ENCODE data around the gene EBI3.

The EBI3 gene

DNA sequence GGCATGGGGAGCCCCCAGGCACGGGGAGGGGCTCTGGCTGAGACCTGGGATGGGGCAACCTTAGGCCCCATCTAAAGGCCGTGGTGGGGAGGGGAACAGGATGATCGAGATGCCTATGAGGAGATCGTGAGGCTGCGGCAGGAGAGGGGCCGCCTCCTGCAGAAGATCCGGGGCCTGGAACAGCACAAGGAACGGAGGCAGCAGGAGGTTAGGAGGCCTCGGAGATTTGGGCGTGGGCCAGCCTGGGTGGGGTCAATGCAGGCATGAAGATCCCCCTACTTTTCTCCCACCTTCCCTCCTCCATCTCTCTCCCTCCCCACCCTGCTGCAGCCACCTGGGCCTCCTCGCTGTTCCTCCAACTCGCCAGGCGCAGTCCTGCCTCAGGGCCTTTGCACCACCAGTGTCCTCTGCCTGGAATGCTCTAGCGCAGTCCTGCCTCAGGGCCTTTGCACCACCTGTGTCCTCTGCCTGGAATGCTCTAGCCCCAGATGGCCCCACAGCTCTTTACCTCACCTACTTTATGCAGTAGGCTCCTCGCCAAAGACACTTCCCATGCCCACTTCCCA lies 19.1 kb upstream of the EBI3 start:
- H3K9ac ChIP-seq = no peak overlapping the region
- H3K4me3 ChIP-seq (ENCODE audit: low read depth, low read length) = no peak overlapping the region

DNA sequence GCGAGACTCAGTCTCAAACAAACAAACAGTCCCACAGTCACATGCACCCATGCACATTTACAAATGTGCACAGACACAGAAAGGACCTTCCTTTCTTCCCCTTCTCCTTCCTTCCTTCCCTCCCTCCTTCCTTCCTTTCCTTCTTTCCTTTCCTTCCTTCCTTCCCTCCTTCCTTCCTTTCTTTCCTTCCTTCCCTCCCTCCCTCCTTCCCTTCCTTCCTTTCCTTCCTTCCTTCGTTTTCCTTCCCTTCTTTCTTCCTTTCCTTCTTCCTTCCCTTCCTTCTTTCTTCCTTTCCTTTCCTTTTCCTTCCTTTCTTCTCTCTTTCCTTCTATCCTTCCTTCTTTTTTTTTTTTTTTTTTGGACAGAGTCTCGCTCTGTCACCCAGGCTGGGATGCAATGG lies 16.2 kb upstream of the EBI3 start:
- no peak overlapping the region for H3K27ac ChIP-seq
- H3K79me2 ChIP-seq = no peaks in the 10 kb centered on the region
- H3K9me3 ChIP-seq (ENCODE audit: control insufficient read depth, low read length) = no peaks in the 10 kb centered on the region
- no peak overlapping the region for H3K9ac ChIP-seq
- H3K4me1 ChIP-seq = no peaks in the 10 kb centered on the region
- H3K4me2 ChIP-seq (ENCODE audit: low read length) = no peak overlapping the region
- TF ChIP-seq, protein P1, sequence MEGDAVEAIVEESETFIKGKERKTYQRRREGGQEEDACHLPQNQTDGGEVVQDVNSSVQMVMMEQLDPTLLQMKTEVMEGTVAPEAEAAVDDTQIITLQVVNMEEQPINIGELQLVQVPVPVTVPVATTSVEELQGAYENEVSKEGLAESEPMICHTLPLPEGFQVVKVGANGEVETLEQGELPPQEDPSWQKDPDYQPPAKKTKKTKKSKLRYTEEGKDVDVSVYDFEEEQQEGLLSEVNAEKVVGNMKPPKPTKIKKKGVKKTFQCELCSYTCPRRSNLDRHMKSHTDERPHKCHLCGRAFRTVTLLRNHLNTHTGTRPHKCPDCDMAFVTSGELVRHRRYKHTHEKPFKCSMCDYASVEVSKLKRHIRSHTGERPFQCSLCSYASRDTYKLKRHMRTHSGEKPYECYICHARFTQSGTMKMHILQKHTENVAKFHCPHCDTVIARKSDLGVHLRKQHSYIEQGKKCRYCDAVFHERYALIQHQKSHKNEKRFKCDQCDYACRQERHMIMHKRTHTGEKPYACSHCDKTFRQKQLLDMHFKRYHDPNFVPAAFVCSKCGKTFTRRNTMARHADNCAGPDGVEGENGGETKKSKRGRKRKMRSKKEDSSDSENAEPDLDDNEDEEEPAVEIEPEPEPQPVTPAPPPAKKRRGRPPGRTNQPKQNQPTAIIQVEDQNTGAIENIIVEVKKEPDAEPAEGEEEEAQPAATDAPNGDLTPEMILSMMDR (IDR thresholded peaks at IDR 0.05) = no peak
- no peaks in the 10 kb centered on the region for H3K36me3 ChIP-seq (ENCODE audit: control insufficient read depth, insufficient read depth, low read length)
- H3K27me3 ChIP-seq (ENCODE audit: control insufficient read depth, insufficient read depth, low read length) = no peaks in the 10 kb centered on the region
- no peak overlapping the region for H3K4me3 ChIP-seq (ENCODE audit: low read depth, low read length)
- no peak overlapping the region for H2AFZ ChIP-seq

More for the DNA sequence above, 19.1 kb upstream of the EBI3 start:
- Histone ChIP-seq H3K27me3 (ENCODE audit: control insufficient read depth, insufficient read depth, low read length) (no peaks in the 10 kb centered on the region), H3K4me2 (ENCODE audit: low read length) (no peak overlapping the region), H3K36me3 (ENCODE audit: control insufficient read depth, insufficient read depth, low read length) (no peaks in the 10 kb centered on the region), H3K79me2 (no peaks in the 10 kb centered on the region), H3K9me3 (ENCODE audit: control insufficient read depth, low read length) (no peaks in the 10 kb centered on the region), H2AFZ (no peak overlapping the region), H3K4me1 (no peaks in the 10 kb centered on the region), H3K27ac (no peak overlapping the region)
- TF ChIP-seq, protein P1 (IDR thresholded peaks at IDR 0.05) = no peak

DNA sequence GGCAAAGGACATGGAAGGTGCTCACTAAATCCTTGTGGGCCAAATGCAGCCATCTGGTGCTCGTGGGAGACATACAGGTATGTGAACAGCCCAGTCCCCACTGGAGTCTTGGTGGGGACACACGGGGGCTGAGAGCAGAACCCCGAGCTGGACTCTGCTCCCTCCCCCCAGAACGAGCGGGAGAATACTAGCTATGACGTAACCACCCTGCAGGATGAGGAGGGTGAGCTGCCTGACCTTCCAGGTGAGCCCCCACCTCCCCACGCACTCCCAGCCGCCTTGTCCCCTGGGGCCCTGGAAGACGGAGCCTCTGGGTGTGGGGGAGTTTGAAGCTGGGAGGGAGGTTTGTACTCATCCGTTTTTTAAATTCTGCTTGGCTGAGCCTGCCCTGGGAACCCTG lies 13.5 kb upstream of the EBI3 start:
- Histone ChIP-seq H3K9me3 (ENCODE audit: control insufficient read depth, low read length) (no peaks in the 10 kb centered on the region), H3K4me1 (no peaks in the 10 kb centered on the region), H2AFZ (no peak overlapping the region), H3K27ac (no peak overlapping the region), H3K4me3 (ENCODE audit: low read depth, low read length) (no peak overlapping the region), H3K4me2 (ENCODE audit: low read length) (no peak overlapping the region), H3K9ac (no peak overlapping the region), H3K79me2 (no peaks in the 10 kb centered on the region), H3K36me3 (ENCODE audit: control insufficient read depth, insufficient read depth, low read length) (no peaks in the 10 kb centered on the region), H3K27me3 (ENCODE audit: control insufficient read depth, insufficient read depth, low read length) (no peaks in the 10 kb centered on the region)
- TF ChIP-seq, protein P1 (IDR thresholded peaks at IDR 0.05) = no peak

DNA sequence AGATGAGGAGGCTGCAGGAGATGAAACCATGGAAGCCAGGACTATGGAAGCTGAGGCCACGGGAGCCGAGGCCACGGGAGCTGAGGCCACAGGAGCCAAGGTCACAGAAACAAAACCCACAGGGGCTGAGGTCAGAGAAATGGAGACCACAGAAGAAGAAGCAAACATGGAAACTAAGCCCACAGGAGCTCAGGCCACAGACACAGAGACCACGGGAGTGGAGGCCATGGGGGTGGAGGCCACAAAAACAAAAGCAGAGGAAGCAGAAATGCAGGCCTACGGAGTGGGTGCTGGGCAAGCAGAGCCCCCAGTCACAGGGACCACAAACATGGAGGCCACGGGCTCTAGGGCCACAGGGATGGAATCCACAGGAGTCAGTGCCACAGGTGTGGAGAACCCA lies 12.5 kb upstream of the EBI3 start:
- Histone ChIP-seq H3K4me2 (ENCODE audit: low read length) (no peak overlapping the region), H2AFZ (no peak overlapping the region), H3K27me3 (ENCODE audit: control insufficient read depth, insufficient read depth, low read length) (no peaks in the 10 kb centered on the region), H3K4me3 (ENCODE audit: low read depth, low read length) (no peak overlapping the region), H3K9ac (no peak overlapping the region), H3K9me3 (ENCODE audit: control insufficient read depth, low read length) (no peaks in the 10 kb centered on the region), H3K79me2 (no peaks in the 10 kb centered on the region), H3K4me1 (no peaks in the 10 kb centered on the region), H3K36me3 (ENCODE audit: control insufficient read depth, insufficient read depth, low read length) (no peaks in the 10 kb centered on the region), H3K27ac (no peak overlapping the region)
- TF ChIP-seq, protein P1 (IDR thresholded peaks at IDR 0.05) = no peak
